ENCODE measurements around the gene NTNG2.

DNA sequence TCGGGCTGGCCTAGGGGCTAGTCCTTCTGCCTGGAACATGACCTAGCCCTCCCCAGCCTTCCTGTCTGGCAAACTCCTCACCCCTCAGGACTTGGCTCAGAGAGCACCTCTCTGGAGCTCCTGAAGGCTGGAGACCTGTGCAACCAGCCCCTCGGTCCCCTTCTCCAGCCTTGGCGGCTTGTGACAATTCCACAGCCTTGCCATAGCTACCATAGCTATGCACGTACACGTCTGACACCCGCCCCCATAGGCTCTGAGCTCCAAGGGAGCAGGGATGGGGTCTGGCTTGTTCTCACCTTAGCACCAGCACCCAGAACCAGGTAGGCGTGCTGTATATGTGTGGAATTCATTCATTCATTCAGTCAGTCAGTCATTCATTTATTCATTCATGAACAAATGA, 49.7 kb downstream of the NTNG2 start:
- TF ChIP-seq, protein P1, sequence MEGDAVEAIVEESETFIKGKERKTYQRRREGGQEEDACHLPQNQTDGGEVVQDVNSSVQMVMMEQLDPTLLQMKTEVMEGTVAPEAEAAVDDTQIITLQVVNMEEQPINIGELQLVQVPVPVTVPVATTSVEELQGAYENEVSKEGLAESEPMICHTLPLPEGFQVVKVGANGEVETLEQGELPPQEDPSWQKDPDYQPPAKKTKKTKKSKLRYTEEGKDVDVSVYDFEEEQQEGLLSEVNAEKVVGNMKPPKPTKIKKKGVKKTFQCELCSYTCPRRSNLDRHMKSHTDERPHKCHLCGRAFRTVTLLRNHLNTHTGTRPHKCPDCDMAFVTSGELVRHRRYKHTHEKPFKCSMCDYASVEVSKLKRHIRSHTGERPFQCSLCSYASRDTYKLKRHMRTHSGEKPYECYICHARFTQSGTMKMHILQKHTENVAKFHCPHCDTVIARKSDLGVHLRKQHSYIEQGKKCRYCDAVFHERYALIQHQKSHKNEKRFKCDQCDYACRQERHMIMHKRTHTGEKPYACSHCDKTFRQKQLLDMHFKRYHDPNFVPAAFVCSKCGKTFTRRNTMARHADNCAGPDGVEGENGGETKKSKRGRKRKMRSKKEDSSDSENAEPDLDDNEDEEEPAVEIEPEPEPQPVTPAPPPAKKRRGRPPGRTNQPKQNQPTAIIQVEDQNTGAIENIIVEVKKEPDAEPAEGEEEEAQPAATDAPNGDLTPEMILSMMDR (IDR thresholded peaks at IDR 0.05) = no peak
- TF ChIP-seq EZH2 (IDR thresholded peaks at IDR 0.05; ENCODE audit: borderline replicate concordance, insufficient read depth, low read depth, low read length, poor library complexity, severe bottlenecking) = no peak
